Effector CD8-positive, alpha-beta T cell (primary cell): Measurements from ENCODE around the gene ELAVL2.

ENCODE experiments used
- DNase-seq: peaks from one replicate; lab custom pipeline; 2025; lab: John Stamatoyannopoulos, UW
- total RNA-seq, 4 experiments: gene quantifications; one replicate each; lab custom pipeline; 2026; lab: John Stamatoyannopoulos, UW

ELAVL2 gene
- 0 to 0.54 (median 0.30) reads per million in 4 experiments for total RNA-seq

- DNase-seq = no peak
Observed at GRCh38 chr9:23826120-23826629, at the start of gene ELAVL2. Gene ELAVL2, minus strand, starts transcription at chr9:23826240. Its CDS starts 64,006 bp downstream, at chr9:23762234.

GRCh38 chr9:23858234-23858633, 32.2 kb upstream of the ELAVL2 start:
- no peak for DNase-seq

GRCh38 chr9:23855873-23856604, 30.0 kb upstream of the ELAVL2 start:
- DNase-seq = no peak

- no peak for DNase-seq
Observed at GRCh38 chr9:23850690-23851629, 24.9 kb upstream of the ELAVL2 start.

- no peak for DNase-seq
Observed at GRCh38 chr9:23850242-23850689, 24.2 kb upstream of the ELAVL2 start.

- no peak for DNase-seq
Observed at GRCh38 chr9:23849379-23850035, 23.5 kb upstream of the ELAVL2 start.

GRCh38 chr9:23842565-23843129, 16.6 kb upstream of the ELAVL2 start:
- DNase-seq = no peak

- no peak for DNase-seq
Observed at GRCh38 chr9:23841304-23841703, 15.3 kb upstream of the ELAVL2 start.

- no peak for DNase-seq
Observed at GRCh38 chr9:23837038-23837437, 11.0 kb upstream of the ELAVL2 start.

- DNase-seq = no peak
Observed at GRCh38 chr9:23830929-23831730, 5.1 kb upstream of the ELAVL2 start.

- DNase-seq = no peak
Observed at GRCh38 chr9:23830476-23830805, 4.4 kb upstream of the ELAVL2 start.

GRCh38 chr9:23829580-23830475, 3.8 kb upstream of the ELAVL2 start:
- no peak for DNase-seq

GRCh38 chr9:23825700-23826099, 340 bp downstream of the ELAVL2 start:
- no peak for DNase-seq

- no peak for DNase-seq
Observed at GRCh38 chr9:23824830-23825591, 1.0 kb downstream of the ELAVL2 start.

- DNase-seq = no peak
Observed at GRCh38 chr9:23823986-23824829, 1.8 kb downstream of the ELAVL2 start.

- no peak for DNase-seq
Observed at GRCh38 chr9:23823269-23823668, 2.8 kb downstream of the ELAVL2 start.

GRCh38 chr9:23822261-23823169, 3.5 kb downstream of the ELAVL2 start:
- no peak for DNase-seq
